Left forelimb (tissue), 1 donor: ENCODE data around the gene HLA-DQB1.
"Not testable (repeated sequence)": the region's sequence is repeated elsewhere in the genome, so short reads cannot be mapped to it uniquely, and the experiment has no call there.

Experiments used
- DNase-seq: peaks from one replicate; pipeline ENCODE4 v3.0.0-alpha.2; 2018; ENCODE audit warnings: low spot score

HLA-DQB1 gene

GRCh38 chr6:32662099-32662498, 4.4 kb downstream of the HLA-DQB1 start:
- DNase-seq: no peak

- no peak for DNase-seq
Measured at GRCh38 chr6:32659856-32660595, 6.4 kb downstream of the HLA-DQB1 start.

GRCh38 chr6:32658268-32658897, 8.1 kb downstream of the HLA-DQB1 start:
- DNase-seq: no peak

- DNase-seq: not testable (repeated sequence)
Measured at GRCh38 chr6:32657819-32658218, 8.6 kb downstream of the HLA-DQB1 start.

GRCh38 chr6:32657329-32657728, 9.1 kb downstream of the HLA-DQB1 start:
- DNase-seq: not testable (repeated sequence)

GRCh38 chr6:32655203-32655710, 11.2 kb downstream of the HLA-DQB1 start:
- DNase-seq: no peak

GRCh38 chr6:32645047-32645703, 21.3 kb downstream of the HLA-DQB1 start:
- DNase-seq: no peak

GRCh38 chr6:32643904-32644303, 22.6 kb downstream of the HLA-DQB1 start:
- no peak for DNase-seq

GRCh38 chr6:32642720-32643106, 23.7 kb downstream of the HLA-DQB1 start:
- DNase-seq: no peak

GRCh38 chr6:32641785-32642719, 24.4 kb downstream of the HLA-DQB1 start:
- DNase-seq: not testable (repeated sequence)

GRCh38 chr6:32641122-32641521, 25.3 kb downstream of the HLA-DQB1 start:
- DNase-seq: no peak

- DNase-seq: no peak
Measured at GRCh38 chr6:32639440-32640394, 26.7 kb downstream of the HLA-DQB1 start.

GRCh38 chr6:32638532-32639219, 27.8 kb downstream of the HLA-DQB1 start:
- no peak for DNase-seq

- DNase-seq: no peak
Measured at GRCh38 chr6:32637883-32638282, 28.6 kb downstream of the HLA-DQB1 start.

- no peak for DNase-seq
Measured at GRCh38 chr6:32637219-32637880, 29.1 kb downstream of the HLA-DQB1 start, which contains the start of gene HLA-DQA1. Gene HLA-DQA1 (plus strand): TSS chr6:32637406. CDS start chr6:32637459, 53 bp downstream.

GRCh38 chr6:32635526-32636123, 30.8 kb downstream of the HLA-DQB1 start:
- no peak for DNase-seq

GRCh38 chr6:32629793-32630192, 36.7 kb downstream of the HLA-DQB1 start:
- DNase-seq: not testable (repeated sequence)

- DNase-seq: no peak
Measured at GRCh38 chr6:32627831-32628230, 38.6 kb downstream of the HLA-DQB1 start.

GRCh38 chr6:32627249-32627648, 39.2 kb downstream of the HLA-DQB1 start:
- no peak for DNase-seq
